Right lobe of liver (tissue), 4 donors: ENCODE data around the gene SLC16A12.

Source experiments
- CTCF ChIP-seq, 4 donors: fragments of 200-600 bp in 3 of 4; fragments of 450-650 bp in 1 of 4; IDR thresholded peaks; one replicate each; pipeline versions ENCODE4 v1.5.1 to v1.8.0; 2016 to 2022; ENCODE audit warnings: antibody characterized with exemption in 4 of 4, mild to moderate bottlenecking in 2 of 4
- POLR2A ChIP-seq: fragments of 450-650 bp; IDR thresholded peaks from one replicate; pipeline ENCODE4 v1.6.1; 2017; ENCODE audit warnings: antibody characterized with exemption, mild to moderate bottlenecking
- donor health status: DM: no; HTN: no; CAD: no.
- donor health status: DM: no; HTN: no; CAD: no.
- donor health status: DM: no; HTN: yes; CAD: no.

GRCh38 chr10:89468191-89468965 is 67.0 kb downstream of the SLC16A12 start:
- no peak for TF ChIP-seq CTCF (IDR thresholded peaks at IDR 0.05)
- TF ChIP-seq POLR2A, result no peak
